GM18517 (cell line): ENCODE measurements around the gene MYO1G.

ENCODE experiments used
- ATAC-seq: cut with Tn5 transposase; IDR thresholded peaks from one replicate; pipeline ENCODE4 v1.9.1; 2021; ENCODE audit warnings: mild to moderate bottlenecking, moderate library complexity; ENCODE audit not compliant: unreplicated experiment

Gene MYO1G

DNA sequence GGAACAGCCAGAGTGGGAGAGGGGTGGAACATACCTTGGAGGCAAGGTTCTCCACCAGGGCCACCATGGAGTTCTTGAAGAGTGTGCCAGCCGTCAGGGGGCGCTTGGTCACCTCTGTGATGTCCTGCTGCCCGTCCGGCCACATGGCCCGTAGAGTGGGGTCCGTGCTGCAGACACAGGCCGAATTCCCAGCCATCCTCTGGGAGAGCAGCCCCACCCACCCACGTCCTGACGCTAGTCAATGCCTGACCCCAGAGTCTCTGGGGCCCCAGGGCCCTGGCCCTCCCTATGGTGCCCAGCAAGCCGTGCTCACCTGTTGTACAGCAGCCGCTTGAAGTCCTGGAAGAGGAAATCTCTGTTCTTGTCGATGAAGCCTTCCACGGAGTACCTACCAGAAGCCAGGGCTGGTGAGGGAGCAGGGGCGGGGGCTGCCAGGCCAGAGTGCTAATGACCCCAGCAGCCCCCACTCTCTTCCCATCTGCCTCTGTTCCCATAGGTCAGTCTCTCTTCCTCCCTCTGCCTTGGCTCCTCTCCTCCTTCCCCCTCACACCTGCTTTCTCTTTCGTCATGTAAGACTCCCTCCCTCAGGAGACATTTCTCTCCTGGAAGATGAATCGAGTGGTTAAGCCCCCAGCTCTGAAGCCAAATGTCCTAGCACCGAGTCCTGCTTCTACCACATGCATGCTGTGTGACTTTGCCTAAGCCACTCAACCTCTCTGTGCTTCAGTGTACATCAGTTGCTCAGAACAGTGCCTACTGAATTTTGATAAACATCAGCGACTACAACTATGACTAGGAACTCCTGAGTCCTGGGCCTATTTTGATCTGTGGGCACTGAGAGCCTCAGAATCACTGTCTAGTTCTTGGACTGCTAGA is 11.0 kb downstream of the MYO1G start:
- ATAC-seq = no peak

DNA sequence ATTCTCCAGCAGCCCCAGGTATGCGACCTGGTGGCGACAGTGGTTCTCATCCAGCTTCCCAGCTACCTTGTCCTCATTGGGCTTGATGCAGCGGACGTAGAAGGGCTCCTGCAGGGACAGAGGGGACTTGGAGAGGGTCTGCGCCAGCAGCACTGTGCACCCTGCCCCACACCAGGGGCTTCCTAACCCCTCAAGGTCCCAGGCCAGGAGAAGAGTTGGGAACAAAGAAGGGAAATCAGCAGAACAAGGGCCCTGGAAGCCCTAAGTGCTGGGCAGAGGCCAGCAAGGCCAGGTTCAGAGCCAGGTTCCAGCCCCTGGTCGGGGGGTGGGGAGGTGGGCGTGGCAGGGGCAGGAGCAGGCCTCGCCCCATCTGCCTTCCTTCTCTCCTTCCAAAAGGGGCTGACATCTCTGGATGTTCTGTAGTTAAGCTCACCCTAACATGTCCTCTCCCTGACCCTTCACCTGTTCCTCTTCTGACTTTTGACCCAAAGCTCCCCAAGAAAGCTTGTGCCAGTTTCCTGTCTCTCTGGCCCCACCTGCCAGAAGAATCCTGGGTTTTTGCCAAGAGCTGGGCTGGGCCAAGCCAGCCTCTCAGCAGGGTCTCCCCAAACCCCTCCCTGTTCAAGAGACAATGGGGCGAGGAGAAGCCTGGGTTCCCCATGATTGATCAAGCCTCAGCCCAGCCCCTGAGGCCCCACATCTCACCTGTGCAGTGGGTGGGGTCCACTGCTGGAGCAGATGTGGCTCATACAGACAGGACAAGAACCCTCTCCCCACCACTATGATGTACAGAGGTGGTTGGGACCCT is 11.9 kb downstream of the MYO1G start:
- ATAC-seq = no peak

GRCh38 chr7:44965937-44966730 is 12.7 kb downstream of the MYO1G start:
- ATAC-seq = no peak

- ATAC-seq = no peak
Observed at GRCh38 chr7:44965441-44965903, 13.3 kb downstream of the MYO1G start.

DNA sequence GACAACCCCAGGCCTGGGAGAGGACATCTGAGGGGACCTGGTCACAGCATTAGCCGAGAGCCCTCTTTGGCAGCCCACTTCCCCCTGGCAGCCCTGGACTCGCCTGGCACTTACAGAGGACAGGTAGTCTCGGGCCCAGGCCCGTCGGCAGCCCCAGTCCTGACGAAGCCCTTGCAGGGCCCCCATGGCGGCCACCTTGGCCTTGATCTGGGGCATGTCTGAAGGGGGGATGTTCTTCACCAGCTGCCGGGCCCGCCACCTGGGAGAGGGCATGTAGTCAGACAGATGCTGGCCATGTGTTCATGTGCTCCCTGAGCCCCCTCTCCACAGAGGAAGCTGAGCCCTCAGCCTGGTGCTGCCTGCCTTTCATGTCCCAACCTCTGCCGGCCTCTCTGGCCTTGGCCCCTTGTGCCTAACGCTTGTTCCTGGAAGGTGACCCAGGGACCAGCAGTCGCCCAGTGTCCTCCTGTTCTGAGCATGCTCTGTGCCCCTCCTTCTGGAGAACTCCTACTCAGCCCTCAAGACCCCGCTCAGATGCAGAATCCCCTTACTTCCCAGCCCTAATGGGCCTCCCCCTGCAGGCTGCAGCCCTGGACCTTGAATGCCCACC is 13.9 kb downstream of the MYO1G start:
- no peak for ATAC-seq

- no peak for ATAC-seq
Observed at GRCh38 chr7:44964384-44964830, 14.4 kb downstream of the MYO1G start.

DNA sequence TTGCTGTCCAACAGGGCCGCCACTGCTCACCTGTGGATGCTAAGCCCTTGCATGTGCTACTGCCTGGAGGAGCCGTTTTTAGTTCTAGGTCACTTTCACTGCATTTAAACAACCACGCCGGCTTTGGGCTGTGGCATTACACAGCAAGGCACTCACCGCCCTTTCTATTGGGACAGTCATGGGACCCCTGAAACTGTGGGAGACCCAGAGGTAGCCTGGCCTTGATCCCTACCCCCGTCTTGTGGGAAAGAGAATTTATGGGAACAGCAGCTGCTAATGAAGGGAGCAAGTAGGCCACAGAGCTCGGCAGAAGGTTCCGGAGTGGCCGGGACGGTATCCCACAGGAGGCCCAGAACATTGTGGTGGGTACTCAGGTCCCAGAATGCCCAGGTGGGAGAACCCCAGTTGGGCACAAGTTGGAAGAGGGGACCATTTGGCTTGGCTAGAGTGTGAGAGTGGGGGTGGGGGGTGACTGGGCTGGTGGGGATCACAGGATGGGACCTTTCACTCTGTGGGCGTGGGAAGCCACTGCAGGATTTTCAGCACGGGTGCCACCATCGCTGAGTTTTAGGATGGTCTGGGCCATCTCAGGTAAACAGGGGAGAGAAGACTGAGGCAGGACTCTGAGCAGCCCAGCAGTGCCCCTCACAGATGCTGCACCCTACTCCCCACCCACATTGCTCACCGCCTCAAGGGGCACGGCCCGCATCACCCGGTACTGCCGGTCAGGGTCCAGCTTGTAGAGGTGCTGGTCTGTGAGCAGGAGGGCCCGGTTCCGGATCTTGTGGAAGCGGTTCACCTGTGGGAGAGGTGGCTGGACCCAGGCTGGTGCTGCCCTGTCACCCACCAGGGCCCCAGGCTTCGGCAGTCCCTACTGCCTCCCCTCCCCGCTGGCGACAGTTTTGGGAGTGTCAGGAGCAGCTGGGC is 15.2 kb downstream of the MYO1G start:
- ATAC-seq = no peak

GRCh38 chr7:44962483-44963251 is 16.1 kb downstream of the MYO1G start:
- ATAC-seq = no peak

- ATAC-seq = no peak
Observed at GRCh38 chr7:44961844-44962482, 16.9 kb downstream of the MYO1G start.

DNA sequence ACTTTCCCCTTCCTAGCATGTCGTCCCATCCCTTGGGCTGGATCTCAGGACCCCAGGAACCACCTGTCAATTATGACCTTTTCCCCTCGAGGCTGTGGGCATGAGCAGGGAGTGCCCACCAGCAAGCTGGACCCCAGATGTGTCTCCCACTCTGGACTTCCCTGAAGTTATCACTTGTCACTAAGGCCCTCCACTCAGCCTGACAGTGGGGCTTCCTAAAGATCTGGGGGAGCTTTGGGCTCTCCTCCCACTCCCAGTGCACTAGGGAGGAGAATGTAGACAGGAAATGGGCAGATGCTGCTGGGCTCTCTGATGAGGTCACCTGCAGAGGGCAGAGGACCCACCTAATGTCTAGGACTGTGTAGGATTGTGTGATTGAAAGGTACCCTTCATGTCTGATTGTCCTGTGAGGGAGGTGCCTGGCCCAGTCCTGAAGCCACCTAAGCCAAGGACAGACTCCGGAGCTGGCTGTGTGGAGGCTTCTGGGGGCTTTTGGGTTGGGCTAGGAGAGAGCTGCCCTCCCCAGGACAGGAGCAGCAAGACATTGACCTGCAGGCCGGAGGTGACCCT is 18.7 kb downstream of the MYO1G start:
- ATAC-seq = no peak

DNA sequence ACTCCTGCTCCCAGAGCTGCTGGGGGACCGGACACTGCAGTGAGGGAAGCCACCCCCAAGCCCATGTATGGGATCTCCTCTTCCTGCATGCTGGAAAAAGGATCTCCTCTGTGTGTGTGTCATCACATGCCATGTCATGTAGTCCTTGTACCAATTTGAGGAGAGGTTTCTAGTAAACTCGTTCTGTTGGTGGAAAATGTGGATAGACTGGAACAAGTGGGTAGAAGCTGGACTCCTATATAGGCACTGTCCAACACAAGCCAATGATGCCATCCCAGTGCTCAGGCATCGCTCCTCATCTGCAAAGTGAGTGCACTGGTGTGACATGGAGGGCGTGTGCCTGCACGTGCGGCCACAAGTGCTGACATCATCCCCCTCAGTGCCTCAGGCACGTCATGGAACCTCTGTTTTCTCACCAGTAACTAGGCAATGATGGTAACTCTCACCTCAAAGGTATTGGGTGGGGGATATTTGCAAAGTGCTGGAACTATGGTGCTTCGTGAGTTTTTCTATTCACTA is 19.3 kb downstream of the MYO1G start:
- ATAC-seq = no peak

GRCh38 chr7:44958645-44959344 is 20.0 kb downstream of the MYO1G start:
- ATAC-seq = no peak

GRCh38 chr7:44956157-44956766 is 22.6 kb downstream of the MYO1G start:
- ATAC-seq = no peak

GRCh38 chr7:44955733-44956132 is 23.1 kb downstream of the MYO1G start:
- ATAC-seq = no peak

- no peak for ATAC-seq
Observed at GRCh38 chr7:44953156-44953555, 25.7 kb downstream of the MYO1G start.

DNA sequence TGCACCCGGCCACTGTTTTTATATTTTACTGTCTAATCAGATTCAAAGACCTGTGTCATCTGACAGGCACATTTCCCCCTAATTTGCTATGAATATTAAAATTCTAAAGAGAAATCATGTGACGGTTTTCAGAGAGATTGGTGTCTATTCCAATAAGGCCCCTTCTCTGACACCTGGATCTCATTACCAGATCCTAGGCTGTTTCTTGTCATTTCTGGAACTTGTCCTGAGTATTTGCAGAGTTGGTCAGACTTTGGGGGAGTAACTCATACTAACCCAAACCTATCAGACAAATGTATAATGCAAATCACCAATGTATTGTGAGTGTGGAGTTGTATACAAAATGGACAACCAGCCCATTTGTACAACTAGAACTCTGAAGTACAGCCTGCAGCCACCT is 29.5 kb downstream of the MYO1G start:
- no peak for ATAC-seq

GRCh38 chr7:44945479-44945878 is 33.3 kb downstream of the MYO1G start:
- ATAC-seq = no peak
